ENCODE measurements around the gene SUCLG2.

The SUCLG2 gene

GRCh38 chr3:67616046-67616445 lies 38.4 kb downstream of the SUCLG2 start:
- no peak for TF ChIP-seq CTCF (IDR thresholded peaks at IDR 0.05; ENCODE audit: extremely low read depth, missing control alignments)
- DNase-seq (ENCODE audit: low spot score), result no peak

GRCh38 chr3:67614195-67614594 lies 40.2 kb downstream of the SUCLG2 start:
- TF ChIP-seq CTCF (IDR thresholded peaks at IDR 0.05; ENCODE audit: extremely low read depth, missing control alignments), result no peak
- no peak for DNase-seq (ENCODE audit: low spot score)

- no peak for DNase-seq (ENCODE audit: low spot score)
- TF ChIP-seq CTCF (IDR thresholded peaks at IDR 0.05; ENCODE audit: extremely low read depth, missing control alignments), result no peak
Measured at GRCh38 chr3:67610458-67610857, 44.0 kb downstream of the SUCLG2 start.

- DNase-seq (ENCODE audit: low spot score), result no peak
- TF ChIP-seq CTCF (IDR thresholded peaks at IDR 0.05; ENCODE audit: extremely low read depth, missing control alignments), result no peak
Measured at GRCh38 chr3:67609709-67610108, 44.7 kb downstream of the SUCLG2 start.

GRCh38 chr3:67608034-67608433 lies 46.4 kb downstream of the SUCLG2 start:
- no peak for DNase-seq (ENCODE audit: low spot score)
- TF ChIP-seq CTCF (IDR thresholded peaks at IDR 0.05; ENCODE audit: extremely low read depth, missing control alignments), result no peak

- no peak for DNase-seq (ENCODE audit: low spot score)
- TF ChIP-seq CTCF (IDR thresholded peaks at IDR 0.05; ENCODE audit: extremely low read depth, missing control alignments), result no peak
Measured at GRCh38 chr3:67605377-67605776, 49.0 kb downstream of the SUCLG2 start.

GRCh38 chr3:67602816-67603215 lies 51.6 kb downstream of the SUCLG2 start:
- DNase-seq (ENCODE audit: low spot score), result no peak
- TF ChIP-seq CTCF (IDR thresholded peaks at IDR 0.05; ENCODE audit: extremely low read depth, missing control alignments), result no peak
